HepG2 (cell line): ENCODE results near the gene POP5. TPM values are rescaled to one million over a fixed set of nuclear protein-coding genes. Genes with fewer than 3 reads are reported as not detected.

Source experiments
- ARNT2 ChIP-seq: sonication (generic); formaldehyde crosslinking; IDR thresholded peaks from 2 replicates; pipeline ENCODE4 v1.8.0; 2022; ENCODE audit warnings: mild to moderate bottlenecking, low read depth, missing genetic modification reagents, moderate library complexity
- CHCHD3 ChIP-seq: sonication (generic); formaldehyde crosslinking; IDR thresholded peaks from 2 replicates; pipeline ENCODE4 v1.8.0; 2022; ENCODE audit warnings: mild to moderate bottlenecking, missing genetic modification reagents, moderate library complexity
- DNMT3B ChIP-seq: conservative IDR thresholded peaks from 2 replicates; pipeline ENCODE4 v1.6.1; 2016; ENCODE audit warnings: missing biosample characterization, control low read depth
- NONO ChIP-seq, 2 experiments: fragments of 450-650 bp in 1 of 2; sonication (generic) in 1 of 2; formaldehyde crosslinking in 1 of 2; IDR thresholded peaks in 1 of 2; conservative IDR thresholded peaks in 1 of 2; 2 replicates each; pipeline versions ENCODE4 v1.6.1 to v1.8.0; 2017 to 2022; ENCODE audit warnings: mild to moderate bottlenecking in 1 of 2, missing genetic modification reagents in 1 of 2, moderate library complexity in 1 of 2
- NR2C2 ChIP-seq: sonication (generic); formaldehyde crosslinking; IDR thresholded peaks from 2 replicates; pipeline ENCODE4 v1.4.0; 2020; ENCODE audit warnings: missing genetic modification reagents, mild to moderate bottlenecking, moderate library complexity, borderline replicate concordance
- PAWR ChIP-seq: sonication (generic); formaldehyde crosslinking; IDR thresholded peaks from 2 replicates; pipeline ENCODE4 v1.4.0; 2020; ENCODE audit warnings: missing genetic modification reagents, mild to moderate bottlenecking, borderline replicate concordance
- PHF8 ChIP-seq: sonication (generic); formaldehyde crosslinking; IDR thresholded peaks from 2 replicates; pipeline ENCODE4 v1.5.0; 2020; ENCODE audit warnings: missing genetic modification reagents
- RFXAP ChIP-seq: sonication (generic); formaldehyde crosslinking; IDR thresholded peaks from 2 replicates; pipeline ENCODE4 v1.4.0; 2020; ENCODE audit warnings: missing genetic modification reagents, borderline replicate concordance
- SKI ChIP-seq: fragments of 450-650 bp; IDR thresholded peaks from one replicate; pipeline ENCODE4 v1.6.1; 2018; ENCODE audit warnings: mild to moderate bottlenecking; ENCODE audit not compliant: partially characterized antibody
- SKIL ChIP-seq: sonication (generic); formaldehyde crosslinking; IDR thresholded peaks from 2 replicates; pipeline ENCODE4 v1.8.0; 2022; ENCODE audit warnings: missing genetic modification reagents, mild to moderate bottlenecking, moderate library complexity, borderline replicate concordance
- THAP8 ChIP-seq: sonication (generic); formaldehyde crosslinking; IDR thresholded peaks from 2 replicates; pipeline ENCODE4 v1.5.1; 2020; ENCODE audit warnings: missing genetic modification reagents, mild to moderate bottlenecking, borderline replicate concordance
- ZNF124 ChIP-seq: sonication (generic); formaldehyde crosslinking; IDR thresholded peaks from 2 replicates; pipeline ENCODE4 v1.4.0; 2020; ENCODE audit warnings: missing genetic modification reagents
- ZNF792 ChIP-seq: IDR thresholded peaks from 2 replicates; pipeline ENCODE4 v1.6.1; 2016
- polyA plus RNA-seq, 8 experiments: library from polyadenylated mRNA; depleted of rRNA in 3 of 8; stranded (reverse) in 7 of 8; unstranded in 1 of 8; fragments of >200 nt; fragmentation: Illumina TruSeq in 4 of 8; extraction: Trizol in 4 of 8; gene quantifications; 2 replicates each; pipeline versions ENCODE4 v1.2.1 to v1.2.3, GENCODE V29; 2011 to 2016; ENCODE audit warnings: low read depth in 4 of 8, missing spikeins in 1 of 8, mixed read lengths in 1 of 8; ENCODE audit not compliant: insufficient read depth in 1 of 8
- total RNA-seq, 5 experiments: library from RNA; depleted of rRNA; stranded (reverse); fragments of >200 nt; fragmentation: Illumina TruSeq; extraction: Trizol; gene quantifications; 2 replicates each; pipeline ENCODE4 v1.2.3, GENCODE V29; 2016; ENCODE audit warnings: low read depth in 1 of 5
- TF ChIP-seq, protein P1 (sequence below): IDR thresholded peaks from 2 replicates; pipeline ENCODE4 v1.6.1; 2012; ENCODE audit warnings: low read length, improper control_type of control experiment
- TF ChIP-seq, protein P2 (sequence below): sonication (generic); formaldehyde crosslinking; IDR thresholded peaks from 2 replicates; pipeline ENCODE4 v1.8.0; 2022; ENCODE audit warnings: missing genetic modification reagents, low read depth, mild to moderate bottlenecking, borderline replicate concordance
- TF ChIP-seq, protein P3 (sequence below): sonication (generic); formaldehyde crosslinking; IDR thresholded peaks from 2 replicates; pipeline ENCODE4 v1.4.0; 2020; ENCODE audit warnings: mild to moderate bottlenecking, missing genetic modification reagents

Gene POP5
- total and polyA plus RNA-seq, 2 of the 13 experiments (the other 11 are each of a cell fraction or from before 2014, with no cell fraction given) = 45.6 to 61.3 TPM

GRCh38 chr12:120580787-120581723 is at the start of gene POP5 (continued):
- TF ChIP-seq, protein P1, sequence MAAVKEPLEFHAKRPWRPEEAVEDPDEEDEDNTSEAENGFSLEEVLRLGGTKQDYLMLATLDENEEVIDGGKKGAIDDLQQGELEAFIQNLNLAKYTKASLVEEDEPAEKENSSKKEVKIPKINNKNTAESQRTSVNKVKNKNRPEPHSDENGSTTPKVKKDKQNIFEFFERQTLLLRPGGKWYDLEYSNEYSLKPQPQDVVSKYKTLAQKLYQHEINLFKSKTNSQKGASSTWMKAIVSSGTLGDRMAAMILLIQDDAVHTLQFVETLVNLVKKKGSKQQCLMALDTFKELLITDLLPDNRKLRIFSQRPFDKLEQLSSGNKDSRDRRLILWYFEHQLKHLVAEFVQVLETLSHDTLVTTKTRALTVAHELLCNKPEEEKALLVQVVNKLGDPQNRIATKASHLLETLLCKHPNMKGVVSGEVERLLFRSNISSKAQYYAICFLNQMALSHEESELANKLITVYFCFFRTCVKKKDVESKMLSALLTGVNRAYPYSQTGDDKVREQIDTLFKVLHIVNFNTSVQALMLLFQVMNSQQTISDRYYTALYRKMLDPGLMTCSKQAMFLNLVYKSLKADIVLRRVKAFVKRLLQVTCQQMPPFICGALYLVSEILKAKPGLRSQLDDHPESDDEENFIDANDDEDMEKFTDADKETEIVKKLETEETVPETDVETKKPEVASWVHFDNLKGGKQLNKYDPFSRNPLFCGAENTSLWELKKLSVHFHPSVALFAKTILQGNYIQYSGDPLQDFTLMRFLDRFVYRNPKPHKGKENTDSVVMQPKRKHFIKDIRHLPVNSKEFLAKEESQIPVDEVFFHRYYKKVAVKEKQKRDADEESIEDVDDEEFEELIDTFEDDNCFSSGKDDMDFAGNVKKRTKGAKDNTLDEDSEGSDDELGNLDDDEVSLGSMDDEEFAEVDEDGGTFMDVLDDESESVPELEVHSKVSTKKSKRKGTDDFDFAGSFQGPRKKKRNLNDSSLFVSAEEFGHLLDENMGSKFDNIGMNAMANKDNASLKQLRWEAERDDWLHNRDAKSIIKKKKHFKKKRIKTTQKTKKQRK = no peak
- TF ChIP-seq DNMT3B = no peak
- peak; percentile 97 for TF ChIP-seq NR2C2
- TF ChIP-seq ARNT2 (CRISPR knock-in tag) = peak; percentile 60; the same call in 1 of the 2 replicates
- TF ChIP-seq RFXAP (CRISPR knock-in tag) = no peak
- peak; percentile 92 for TF ChIP-seq PHF8 (CRISPR knock-in tag)
- no peak for TF ChIP-seq ZNF124 (CRISPR knock-in tag)
- TF ChIP-seq CHCHD3 (CRISPR knock-in tag) = no peak
- no peak for TF ChIP-seq PAWR (CRISPR knock-in tag)
- TF ChIP-seq THAP8 (CRISPR knock-in tag) = no peak
- TF ChIP-seq NONO (IDR thresholded peaks at IDR 0.05) = no peak
- TF ChIP-seq NONO (CRISPR knock-in tag; conservative IDR thresholded peaks at IDR 0.05) = peak; percentile 91
- no peak for TF ChIP-seq ZNF792 (CRISPR knock-in tag)
- TF ChIP-seq SKI = no peak
- TF ChIP-seq, protein P2, sequence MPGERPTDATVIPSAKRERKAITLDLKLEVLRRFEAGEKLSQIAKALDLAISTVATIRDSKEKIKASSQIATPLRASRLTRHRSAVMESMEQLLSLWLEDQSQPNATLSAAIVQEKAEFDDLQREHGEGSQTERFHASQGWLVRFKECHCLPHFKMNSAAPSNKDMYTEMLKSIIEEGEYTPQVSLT = no peak
- no peak for TF ChIP-seq SKIL
- TF ChIP-seq, protein P3, sequence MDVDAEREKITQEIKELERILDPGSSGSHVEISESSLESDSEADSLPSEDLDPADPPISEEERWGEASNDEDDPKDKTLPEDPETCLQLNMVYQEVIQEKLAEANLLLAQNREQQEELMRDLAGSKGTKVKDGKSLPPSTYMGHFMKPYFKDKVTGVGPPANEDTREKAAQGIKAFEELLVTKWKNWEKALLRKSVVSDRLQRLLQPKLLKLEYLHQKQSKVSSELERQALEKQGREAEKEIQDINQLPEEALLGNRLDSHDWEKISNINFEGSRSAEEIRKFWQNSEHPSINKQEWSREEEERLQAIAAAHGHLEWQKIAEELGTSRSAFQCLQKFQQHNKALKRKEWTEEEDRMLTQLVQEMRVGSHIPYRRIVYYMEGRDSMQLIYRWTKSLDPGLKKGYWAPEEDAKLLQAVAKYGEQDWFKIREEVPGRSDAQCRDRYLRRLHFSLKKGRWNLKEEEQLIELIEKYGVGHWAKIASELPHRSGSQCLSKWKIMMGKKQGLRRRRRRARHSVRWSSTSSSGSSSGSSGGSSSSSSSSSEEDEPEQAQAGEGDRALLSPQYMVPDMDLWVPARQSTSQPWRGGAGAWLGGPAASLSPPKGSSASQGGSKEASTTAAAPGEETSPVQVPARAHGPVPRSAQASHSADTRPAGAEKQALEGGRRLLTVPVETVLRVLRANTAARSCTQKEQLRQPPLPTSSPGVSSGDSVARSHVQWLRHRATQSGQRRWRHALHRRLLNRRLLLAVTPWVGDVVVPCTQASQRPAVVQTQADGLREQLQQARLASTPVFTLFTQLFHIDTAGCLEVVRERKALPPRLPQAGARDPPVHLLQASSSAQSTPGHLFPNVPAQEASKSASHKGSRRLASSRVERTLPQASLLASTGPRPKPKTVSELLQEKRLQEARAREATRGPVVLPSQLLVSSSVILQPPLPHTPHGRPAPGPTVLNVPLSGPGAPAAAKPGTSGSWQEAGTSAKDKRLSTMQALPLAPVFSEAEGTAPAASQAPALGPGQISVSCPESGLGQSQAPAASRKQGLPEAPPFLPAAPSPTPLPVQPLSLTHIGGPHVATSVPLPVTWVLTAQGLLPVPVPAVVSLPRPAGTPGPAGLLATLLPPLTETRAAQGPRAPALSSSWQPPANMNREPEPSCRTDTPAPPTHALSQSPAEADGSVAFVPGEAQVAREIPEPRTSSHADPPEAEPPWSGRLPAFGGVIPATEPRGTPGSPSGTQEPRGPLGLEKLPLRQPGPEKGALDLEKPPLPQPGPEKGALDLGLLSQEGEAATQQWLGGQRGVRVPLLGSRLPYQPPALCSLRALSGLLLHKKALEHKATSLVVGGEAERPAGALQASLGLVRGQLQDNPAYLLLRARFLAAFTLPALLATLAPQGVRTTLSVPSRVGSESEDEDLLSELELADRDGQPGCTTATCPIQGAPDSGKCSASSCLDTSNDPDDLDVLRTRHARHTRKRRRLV (CRISPR knock-in tag) = peak; percentile 68; the same call in 1 of the 2 replicates
